GOT3 (cell line): Measurements from ENCODE around the gene XIRP2.

Source experiments
- DNase-seq: peaks from one replicate; lab custom pipeline; 2025; ENCODE audit warnings: mixed read lengths; lab: John Stamatoyannopoulos, UW

The XIRP2 gene

GRCh38 chr2:167292430-167293171, 404.3 kb downstream of the XIRP2 start, which contains the start of gene B3GALT1:
Gene B3GALT1 (plus strand): TSS chr2:167293001.
- peak; percentile 47 for DNase-seq

DNA sequence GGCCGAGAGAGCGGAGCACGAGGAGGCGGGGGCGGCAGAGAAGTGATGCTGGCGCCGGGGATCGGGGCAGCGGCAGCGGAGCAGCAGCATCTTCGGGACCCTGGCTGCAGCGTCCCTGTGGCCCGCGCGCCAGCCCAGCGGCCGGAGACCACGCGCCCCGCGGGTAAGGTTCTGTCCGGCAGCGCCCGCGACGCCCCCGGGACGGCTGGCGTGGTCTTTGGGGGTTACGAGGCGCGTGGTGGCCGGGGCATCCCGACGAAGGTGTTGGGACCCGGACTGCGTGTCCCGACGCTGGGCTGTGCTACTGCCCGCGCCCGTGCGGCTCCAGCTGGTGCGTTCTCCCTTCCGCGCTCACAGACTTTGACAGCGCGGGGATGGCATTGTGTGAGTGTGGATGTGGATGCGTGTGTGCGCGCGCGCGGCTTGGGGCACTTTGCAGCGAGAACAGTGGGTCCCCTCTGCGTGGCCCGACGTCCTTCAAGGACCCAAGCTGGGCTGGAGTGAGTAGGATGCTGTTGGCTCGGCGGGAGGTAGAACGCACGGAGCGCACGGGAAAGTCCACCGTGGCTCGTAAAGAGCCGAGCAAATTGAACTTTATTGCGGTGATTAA, 405.0 kb downstream of the XIRP2 start:
- no peak for DNase-seq

DNA sequence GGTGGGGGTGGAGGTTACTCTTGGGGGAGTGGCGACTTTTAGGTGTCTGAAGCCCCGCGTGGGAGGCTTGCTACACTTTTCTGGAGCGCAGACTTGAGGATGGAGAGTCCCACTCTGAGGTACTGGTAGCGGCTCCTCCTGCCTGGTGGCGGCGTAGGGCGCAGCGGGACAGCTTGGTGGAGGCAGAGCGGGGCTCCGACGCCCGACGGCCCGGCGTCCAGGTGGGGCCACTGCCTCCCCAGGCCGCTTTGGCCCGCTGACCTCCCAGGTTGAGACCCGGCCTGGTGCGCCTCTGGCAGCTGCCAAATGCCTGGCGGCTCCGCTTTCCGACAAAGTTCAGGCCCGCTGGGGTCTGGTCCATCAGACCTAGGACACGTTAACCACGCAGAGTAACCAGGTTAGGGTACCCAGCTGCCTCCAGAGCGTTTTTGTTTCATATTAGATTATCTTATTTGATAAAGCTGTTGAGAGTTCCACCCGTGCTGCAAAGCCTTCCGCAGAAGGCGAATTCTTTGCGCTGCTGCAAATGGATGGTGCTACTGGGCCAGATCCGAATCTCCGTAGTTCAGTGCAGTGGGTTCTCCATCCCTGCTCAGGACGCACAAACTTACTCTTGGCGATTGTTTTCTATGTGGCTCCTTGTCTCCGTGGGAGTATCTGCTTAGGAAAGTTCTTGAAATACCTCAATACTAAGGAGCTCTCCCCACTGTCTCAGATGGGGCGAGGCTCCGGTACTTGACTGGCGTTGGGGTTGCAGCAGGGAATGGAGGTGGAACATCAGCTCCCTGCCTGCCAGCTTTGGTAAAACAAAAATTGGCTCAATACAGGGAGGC, 405.9 kb downstream of the XIRP2 start:
- DNase-seq, result no peak

DNA sequence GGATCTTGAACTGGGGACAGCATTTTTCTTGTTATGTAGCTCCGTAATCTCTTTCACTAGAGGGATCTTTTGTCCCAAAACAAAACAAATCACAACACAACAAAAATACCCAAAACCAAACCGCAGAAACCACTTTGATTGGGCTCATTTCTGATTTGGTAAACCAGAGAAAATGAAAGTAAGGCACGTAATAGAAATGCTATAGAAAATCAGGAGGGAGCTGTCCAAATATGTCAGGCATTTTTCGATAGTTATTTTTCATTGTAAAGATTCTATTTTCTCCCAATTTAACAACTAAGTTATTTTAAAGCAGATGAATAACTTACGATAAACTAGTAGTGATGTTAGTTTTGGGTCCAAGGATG, 406.5 kb downstream of the XIRP2 start:
- DNase-seq, result no peak

DNA sequence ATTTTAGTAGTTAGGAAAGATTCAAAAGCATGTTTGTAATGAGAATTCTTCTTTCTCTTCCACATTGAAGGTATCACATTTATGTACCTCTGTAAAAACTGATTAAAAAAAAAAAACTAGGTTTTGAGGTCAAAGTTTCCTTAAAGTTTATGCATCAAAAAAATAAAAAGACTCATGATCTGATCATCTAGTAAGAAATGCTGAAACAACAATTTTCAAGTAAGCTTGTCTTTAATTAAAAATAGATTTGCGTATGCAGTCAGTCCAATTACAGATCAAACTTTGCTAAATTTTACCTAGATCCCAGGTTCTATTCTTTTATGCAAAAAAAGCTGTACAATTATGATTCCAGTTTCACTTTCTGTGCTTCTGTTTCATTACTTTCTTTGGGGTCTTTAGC, 409.0 kb downstream of the XIRP2 start:
- DNase-seq, result no peak

- DNase-seq, result no peak
Observed at GRCh38 chr2:167298017-167298416, 409.7 kb downstream of the XIRP2 start.
